A673 (cell line): ENCODE data around the gene LRRN2.

ENCODE experiments used
- EZH2 ChIP-seq: fragments of 200-600 bp; sonication (generic); IDR thresholded peaks from 2 replicates; pipeline ENCODE4 v1.6.1; 2017; ENCODE audit warnings: borderline replicate concordance, low read depth, mild to moderate bottlenecking, mixed read lengths, antibody characterized with exemption, low read length; ENCODE audit not compliant: poor library complexity, severe bottlenecking
- TF ChIP-seq, protein P1 (sequence below): fragments of 300-800, 200-600 bp; sonication (generic); conservative IDR thresholded peaks from 2 replicates; pipeline ENCODE4 v1.5.1; 2017; ENCODE audit warnings: low read depth, mild to moderate bottlenecking, antibody characterized with exemption, low read length, moderate library complexity, mixed read lengths

DNA sequence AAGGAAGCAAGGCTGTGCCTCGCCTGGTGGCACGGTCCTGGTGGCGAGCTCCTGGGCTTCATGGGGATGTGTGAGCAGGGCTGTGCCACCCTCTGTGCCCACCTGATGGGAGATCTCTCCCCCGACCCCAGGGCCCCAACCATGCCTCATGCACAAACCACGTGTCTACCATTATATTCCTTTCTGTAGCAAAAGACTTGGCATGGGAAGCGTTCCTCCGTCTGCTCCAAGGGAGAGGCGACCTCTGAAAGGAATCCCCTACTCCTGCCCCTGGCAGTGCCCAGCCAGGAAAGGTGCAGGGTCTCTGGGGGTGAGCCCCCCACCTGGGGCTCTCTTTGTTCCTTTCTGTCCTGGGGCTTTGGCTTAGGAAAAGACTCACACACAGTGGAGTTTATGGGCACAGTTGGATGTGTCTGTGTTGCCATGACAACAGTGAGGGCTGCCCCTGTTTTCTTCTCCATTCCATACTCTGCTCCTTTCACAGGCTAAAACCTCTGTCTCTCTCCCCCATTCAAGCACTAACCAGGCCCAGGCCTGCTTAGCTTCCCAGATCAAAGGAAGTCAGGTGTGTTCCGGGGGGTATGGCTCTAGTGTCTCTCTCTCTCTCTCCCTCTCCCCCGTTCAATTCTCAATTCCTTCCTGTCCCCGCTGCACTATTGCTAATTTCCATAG, 21.4 kb upstream of the LRRN2 start:
- TF ChIP-seq, protein P1, sequence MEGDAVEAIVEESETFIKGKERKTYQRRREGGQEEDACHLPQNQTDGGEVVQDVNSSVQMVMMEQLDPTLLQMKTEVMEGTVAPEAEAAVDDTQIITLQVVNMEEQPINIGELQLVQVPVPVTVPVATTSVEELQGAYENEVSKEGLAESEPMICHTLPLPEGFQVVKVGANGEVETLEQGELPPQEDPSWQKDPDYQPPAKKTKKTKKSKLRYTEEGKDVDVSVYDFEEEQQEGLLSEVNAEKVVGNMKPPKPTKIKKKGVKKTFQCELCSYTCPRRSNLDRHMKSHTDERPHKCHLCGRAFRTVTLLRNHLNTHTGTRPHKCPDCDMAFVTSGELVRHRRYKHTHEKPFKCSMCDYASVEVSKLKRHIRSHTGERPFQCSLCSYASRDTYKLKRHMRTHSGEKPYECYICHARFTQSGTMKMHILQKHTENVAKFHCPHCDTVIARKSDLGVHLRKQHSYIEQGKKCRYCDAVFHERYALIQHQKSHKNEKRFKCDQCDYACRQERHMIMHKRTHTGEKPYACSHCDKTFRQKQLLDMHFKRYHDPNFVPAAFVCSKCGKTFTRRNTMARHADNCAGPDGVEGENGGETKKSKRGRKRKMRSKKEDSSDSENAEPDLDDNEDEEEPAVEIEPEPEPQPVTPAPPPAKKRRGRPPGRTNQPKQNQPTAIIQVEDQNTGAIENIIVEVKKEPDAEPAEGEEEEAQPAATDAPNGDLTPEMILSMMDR, result no peak
- no peak for TF ChIP-seq EZH2
